ENCODE results near the gene PSMD13. TPM values are rescaled to one million over a fixed set of nuclear protein-coding genes. Genes with fewer than 3 reads are reported as not detected.
"Not testable (repeated sequence)": the region's sequence is repeated elsewhere in the genome, so short reads cannot be mapped to it uniquely, and the experiment has no call there.

PSMD13 gene
- 147 TPM for polyA plus RNA-seq (2013, experiment 1 of 2)
- 131 TPM for polyA plus RNA-seq (2013, experiment 2 of 2)

DNA sequence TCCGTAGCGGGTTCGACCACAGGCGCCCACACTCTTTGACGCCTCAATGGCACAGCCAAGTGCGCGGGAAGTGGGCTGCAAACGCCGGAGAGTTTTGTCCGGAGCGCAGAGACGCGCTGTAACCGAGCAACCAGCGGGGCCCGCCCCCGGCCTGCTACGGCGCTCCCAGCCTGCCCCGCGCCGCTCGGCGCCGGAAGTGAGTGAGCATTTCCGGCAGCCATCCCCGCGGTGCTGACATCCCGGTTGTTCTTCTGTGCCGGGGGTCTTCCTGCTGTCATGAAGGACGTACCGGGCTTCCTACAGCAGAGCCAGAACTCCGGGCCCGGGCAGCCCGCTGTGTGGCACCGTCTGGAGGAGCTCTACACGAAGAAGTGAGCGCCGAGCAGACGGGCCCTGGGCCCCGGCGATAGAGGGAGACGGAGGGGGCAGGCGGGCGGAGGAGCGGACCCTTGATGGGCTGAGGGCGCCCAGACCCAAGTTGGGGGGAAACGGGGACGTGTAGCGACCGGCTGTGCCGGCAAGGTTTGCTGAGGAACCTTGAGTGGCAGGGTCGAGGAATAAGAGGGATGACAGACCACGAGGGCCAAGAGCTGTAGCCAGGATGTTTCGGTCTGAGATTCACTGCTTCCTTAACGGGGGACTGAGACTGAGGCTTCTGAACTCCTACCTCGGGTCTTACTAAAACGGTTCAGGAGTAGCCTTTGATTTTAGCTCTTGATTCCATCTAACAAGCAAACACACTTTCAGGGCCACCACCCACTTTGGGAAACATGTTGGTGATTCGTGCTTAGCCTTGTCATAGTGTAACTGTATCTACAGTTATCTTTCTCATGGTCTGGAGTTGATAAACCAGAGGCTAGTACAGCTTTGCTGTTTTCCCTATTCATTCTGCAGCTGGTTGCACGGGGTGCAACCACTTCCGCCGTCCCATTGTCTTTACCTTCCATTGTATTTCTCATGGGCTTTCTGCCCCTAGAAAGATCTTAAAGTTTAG lies at the start of gene PSMD13:
PSMD13 (plus strand) TSS at position 203 of the 994 bp plus-strand sequence; CDS start at position 277, 74 bp downstream.
- Histone ChIP-seq H3K4me1 (ENCODE audit: insufficient read depth, low read length) (0 out of 2 replicates have a peak, but pooled peaks cover 6% of the 10 kb centered on the region), H3K9me3 (ENCODE audit: insufficient read depth, low read depth, low read length) (no peaks in the 10 kb centered on the region), H3K9ac (ENCODE audit: low read depth, low read length) (peak within 1 kb of the TSS; percentile 92), H3K4me3 (ENCODE audit: low read length) (peak within 1 kb of the TSS; percentile 90), H3K36me3 (ENCODE audit: insufficient read depth, low read length) (peaks cover 36% of the 10 kb centered on the region), H3K27me3 (ENCODE audit: insufficient read depth, low read length) (no peaks in the 10 kb centered on the region), H3K27ac (ENCODE audit: low read depth, low read length) (peak within 1 kb of the TSS; percentile 80)
- WGBS = 2% methylated on average over 61 of the region's 62 CpGs

DNA sequence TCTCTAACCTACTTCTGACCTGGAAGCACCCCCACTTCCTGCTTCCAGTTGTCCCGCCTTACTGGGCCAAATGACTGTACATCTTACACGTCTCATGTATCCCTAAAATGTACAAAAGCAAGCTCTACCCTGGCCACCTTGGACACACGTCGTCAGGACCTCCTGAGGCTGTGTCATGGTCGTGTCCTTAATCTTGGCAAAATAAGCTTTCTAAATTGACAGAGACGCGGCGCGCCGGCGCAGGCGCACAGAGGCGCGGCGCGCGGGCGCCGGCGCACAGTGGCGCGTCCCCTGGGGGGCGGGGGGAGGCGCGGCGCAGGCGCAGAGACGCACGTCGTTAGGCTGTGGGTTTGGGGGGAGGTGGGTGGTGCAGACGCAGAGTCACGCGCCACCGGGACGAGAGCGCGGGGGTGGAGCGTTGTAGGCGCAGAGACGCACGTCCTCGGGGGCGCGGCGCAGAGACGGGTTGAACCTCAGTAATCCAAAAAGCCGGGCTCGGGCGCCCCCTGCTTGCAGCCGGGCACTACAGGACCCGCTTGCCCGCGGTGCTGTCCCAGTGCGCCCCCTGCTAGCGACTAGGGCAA lies 47.5 kb upstream of the PSMD13 start:
- 92% methylated on average over 25 of the region's 55 CpGs for WGBS
- H3K4me3 ChIP-seq (ENCODE audit: low read length) = not testable (repeated sequence)

DNA sequence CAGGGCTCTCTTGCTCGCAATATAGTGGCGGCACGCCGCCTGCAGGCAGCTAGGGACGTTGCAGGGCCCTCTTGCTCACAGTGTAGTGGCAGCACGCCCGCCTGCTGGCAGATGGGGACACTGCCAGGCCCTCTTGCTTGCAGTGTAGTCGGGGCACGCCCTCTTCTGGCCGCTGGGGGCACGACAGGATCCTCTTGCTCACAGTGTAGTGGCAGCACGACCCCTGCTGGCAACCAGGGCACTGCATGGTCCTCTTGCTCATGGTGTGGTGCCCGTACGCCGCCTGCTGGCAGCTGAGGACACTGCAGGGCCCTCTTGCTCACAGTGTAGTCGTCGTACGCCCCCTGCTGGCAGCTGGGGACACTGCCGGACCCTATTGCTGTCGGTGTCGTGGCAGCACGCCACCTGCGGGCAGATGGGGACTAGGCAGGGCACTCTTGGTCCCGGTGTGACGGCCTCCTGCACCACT lies 46.9 kb upstream of the PSMD13 start:
- not testable (repeated sequence) for H3K9me3 ChIP-seq (ENCODE audit: insufficient read depth, low read depth, low read length); H3K4me1 ChIP-seq (ENCODE audit: insufficient read depth, low read length); H3K27ac ChIP-seq (ENCODE audit: low read depth, low read length); H3K9ac ChIP-seq (ENCODE audit: low read depth, low read length); H3K4me3 ChIP-seq (ENCODE audit: low read length); H3K36me3 ChIP-seq (ENCODE audit: insufficient read depth, low read length); H3K27me3 ChIP-seq (ENCODE audit: insufficient read depth, low read length)
- 92% methylated on average over 7 of the region's 25 CpGs for WGBS

More for the DNA sequence above, 47.5 kb upstream of the PSMD13 start:
- not testable (repeated sequence) for H3K9me3 ChIP-seq (ENCODE audit: insufficient read depth, low read depth, low read length); H3K4me1 ChIP-seq (ENCODE audit: insufficient read depth, low read length); H3K27me3 ChIP-seq (ENCODE audit: insufficient read depth, low read length); H3K9ac ChIP-seq (ENCODE audit: low read depth, low read length); H3K27ac ChIP-seq (ENCODE audit: low read depth, low read length); H3K36me3 ChIP-seq (ENCODE audit: insufficient read depth, low read length)

DNA sequence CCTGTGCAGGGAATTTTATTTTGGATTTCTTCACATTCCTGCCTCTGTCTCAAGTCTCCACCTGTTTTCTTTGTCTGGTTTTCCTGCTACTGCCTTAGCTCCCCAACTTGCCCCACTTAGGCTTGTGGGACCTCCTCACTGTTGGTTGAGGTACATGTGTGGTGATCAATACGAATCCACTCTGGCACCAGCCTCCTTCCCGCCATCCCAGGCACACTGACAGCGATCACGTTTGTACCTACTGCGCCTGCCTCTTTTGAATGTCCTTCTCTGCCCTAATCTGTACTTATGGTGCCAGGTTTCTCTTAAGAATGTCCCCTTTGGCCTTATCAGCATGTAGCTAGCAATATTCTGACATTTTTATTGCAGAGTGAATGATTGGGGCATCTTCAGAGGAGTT lies 46.2 kb upstream of the PSMD13 start:
- H3K36me3 ChIP-seq (ENCODE audit: insufficient read depth, low read length); H3K9me3 ChIP-seq (ENCODE audit: insufficient read depth, low read depth, low read length); H3K4me3 ChIP-seq (ENCODE audit: low read length); H3K27ac ChIP-seq (ENCODE audit: low read depth, low read length); H3K4me1 ChIP-seq (ENCODE audit: insufficient read depth, low read length); H3K9ac ChIP-seq (ENCODE audit: low read depth, low read length); H3K27me3 ChIP-seq (ENCODE audit: insufficient read depth, low read length): not testable (repeated sequence)
- 88% methylated on average over 4 of the region's 5 CpGs for WGBS

DNA sequence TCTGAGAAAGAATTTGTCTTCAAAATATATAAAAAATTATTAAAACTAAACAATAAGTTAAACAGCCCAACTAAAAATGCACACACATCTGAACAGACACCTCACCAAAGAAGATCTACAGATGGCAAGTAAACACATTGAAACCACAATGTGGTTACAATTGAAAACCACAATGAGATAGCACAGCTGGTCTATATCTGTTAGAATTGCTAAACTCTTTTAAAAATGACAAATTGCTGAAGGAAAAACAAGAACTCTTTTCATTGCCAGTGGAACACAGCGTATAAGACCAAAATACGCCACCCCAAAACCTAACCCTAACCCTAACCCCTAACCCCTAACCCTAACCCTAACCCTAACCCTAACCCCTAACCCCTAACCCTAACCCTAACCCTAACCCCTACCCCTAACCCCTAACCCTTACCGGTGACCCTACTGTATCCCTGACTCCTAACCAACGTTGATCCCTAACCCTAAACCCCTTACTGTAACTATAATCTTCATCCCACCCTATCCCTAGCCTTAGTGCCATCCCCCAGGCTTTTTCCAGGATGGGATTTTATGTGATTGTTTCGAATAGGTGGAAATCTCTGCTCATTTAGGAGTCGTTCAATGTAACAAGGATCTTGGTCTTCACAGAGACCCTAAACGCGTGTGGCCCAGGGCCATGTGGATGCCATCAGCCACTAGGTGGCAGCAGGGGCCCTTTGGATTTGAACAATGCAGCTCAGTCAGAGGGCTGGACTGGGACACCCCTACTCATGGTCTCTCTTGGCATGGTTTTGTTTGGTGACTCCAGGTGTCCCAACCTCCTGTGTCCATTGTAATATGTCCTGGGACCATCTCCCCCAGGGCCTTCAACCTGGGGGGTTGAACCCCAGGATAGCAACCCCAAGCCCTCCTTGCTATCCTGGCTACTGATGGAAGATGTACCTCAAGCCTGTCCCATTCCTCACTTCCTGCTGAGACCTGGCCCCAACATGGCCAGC lies 45.0 kb upstream of the PSMD13 start:
- H3K4me3 ChIP-seq (ENCODE audit: low read length); H3K4me1 ChIP-seq (ENCODE audit: insufficient read depth, low read length); H3K9me3 ChIP-seq (ENCODE audit: insufficient read depth, low read depth, low read length); H3K27me3 ChIP-seq (ENCODE audit: insufficient read depth, low read length); H3K36me3 ChIP-seq (ENCODE audit: insufficient read depth, low read length); H3K27ac ChIP-seq (ENCODE audit: low read depth, low read length); H3K9ac ChIP-seq (ENCODE audit: low read depth, low read length): not testable (repeated sequence)
- WGBS = 79% methylated on average over 2 of the region's 8 CpGs

DNA sequence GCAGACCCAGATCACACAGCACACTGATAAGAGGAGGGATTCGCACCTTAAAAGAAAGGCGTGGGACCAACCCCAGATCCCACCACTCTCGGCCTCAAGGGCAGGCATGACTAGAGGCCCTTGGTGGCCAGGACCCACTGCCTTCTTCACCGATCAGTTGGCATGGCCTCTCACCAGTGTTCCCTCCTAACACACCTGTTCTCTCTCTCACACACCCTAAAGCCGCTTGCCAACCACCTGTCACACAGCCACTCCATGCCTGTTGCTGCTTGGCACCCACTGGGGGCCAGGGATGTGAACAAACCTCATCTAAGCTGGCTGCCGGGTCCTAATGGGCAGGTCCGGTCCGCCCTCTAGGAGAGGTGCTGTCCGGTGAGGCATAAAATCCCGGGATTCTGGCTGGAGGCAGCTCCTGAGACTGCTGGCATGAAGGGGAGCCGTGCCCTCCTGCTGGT lies 44.1 kb upstream of the PSMD13 start, which contains the start of gene SCGB1C1:
SCGB1C1 (plus strand) TSS at position 405 of the 455 bp plus-strand sequence; CDS start at position 427, 22 bp downstream.
- not testable (repeated sequence) for H3K27ac ChIP-seq (ENCODE audit: low read depth, low read length); H3K9ac ChIP-seq (ENCODE audit: low read depth, low read length); H3K36me3 ChIP-seq (ENCODE audit: insufficient read depth, low read length); H3K27me3 ChIP-seq (ENCODE audit: insufficient read depth, low read length); H3K4me1 ChIP-seq (ENCODE audit: insufficient read depth, low read length); H3K9me3 ChIP-seq (ENCODE audit: insufficient read depth, low read depth, low read length); H3K4me3 ChIP-seq (ENCODE audit: low read length)
- 92% methylated on average over 2 of the region's 11 CpGs for WGBS

DNA sequence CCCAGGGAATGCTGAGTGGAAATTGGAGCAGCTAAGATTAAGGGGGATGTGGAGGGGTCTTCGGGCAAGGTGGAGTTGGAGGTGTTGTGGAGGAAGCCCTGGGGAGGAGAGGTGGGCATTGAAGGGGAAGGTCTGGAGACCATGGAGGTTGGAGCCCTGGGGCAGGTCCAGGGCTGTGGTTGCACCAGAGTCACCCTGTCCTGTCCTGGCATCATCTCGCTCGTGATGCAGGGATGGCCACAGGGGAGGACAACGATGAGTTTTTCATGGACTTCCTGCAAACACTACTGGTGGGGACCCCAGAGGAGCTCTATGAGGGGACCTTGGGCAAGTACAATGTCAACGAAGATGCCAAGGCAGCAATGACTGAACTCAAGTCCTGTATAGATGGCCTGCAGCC lies 43.3 kb upstream of the PSMD13 start:
- not testable (repeated sequence) for H3K9ac ChIP-seq (ENCODE audit: low read depth, low read length); H3K4me3 ChIP-seq (ENCODE audit: low read length); H3K9me3 ChIP-seq (ENCODE audit: insufficient read depth, low read depth, low read length); H3K27me3 ChIP-seq (ENCODE audit: insufficient read depth, low read length); H3K27ac ChIP-seq (ENCODE audit: low read depth, low read length); H3K4me1 ChIP-seq (ENCODE audit: insufficient read depth, low read length); H3K36me3 ChIP-seq (ENCODE audit: insufficient read depth, low read length)
- 85% methylated on average over 5 of the region's 5 CpGs for WGBS

DNA sequence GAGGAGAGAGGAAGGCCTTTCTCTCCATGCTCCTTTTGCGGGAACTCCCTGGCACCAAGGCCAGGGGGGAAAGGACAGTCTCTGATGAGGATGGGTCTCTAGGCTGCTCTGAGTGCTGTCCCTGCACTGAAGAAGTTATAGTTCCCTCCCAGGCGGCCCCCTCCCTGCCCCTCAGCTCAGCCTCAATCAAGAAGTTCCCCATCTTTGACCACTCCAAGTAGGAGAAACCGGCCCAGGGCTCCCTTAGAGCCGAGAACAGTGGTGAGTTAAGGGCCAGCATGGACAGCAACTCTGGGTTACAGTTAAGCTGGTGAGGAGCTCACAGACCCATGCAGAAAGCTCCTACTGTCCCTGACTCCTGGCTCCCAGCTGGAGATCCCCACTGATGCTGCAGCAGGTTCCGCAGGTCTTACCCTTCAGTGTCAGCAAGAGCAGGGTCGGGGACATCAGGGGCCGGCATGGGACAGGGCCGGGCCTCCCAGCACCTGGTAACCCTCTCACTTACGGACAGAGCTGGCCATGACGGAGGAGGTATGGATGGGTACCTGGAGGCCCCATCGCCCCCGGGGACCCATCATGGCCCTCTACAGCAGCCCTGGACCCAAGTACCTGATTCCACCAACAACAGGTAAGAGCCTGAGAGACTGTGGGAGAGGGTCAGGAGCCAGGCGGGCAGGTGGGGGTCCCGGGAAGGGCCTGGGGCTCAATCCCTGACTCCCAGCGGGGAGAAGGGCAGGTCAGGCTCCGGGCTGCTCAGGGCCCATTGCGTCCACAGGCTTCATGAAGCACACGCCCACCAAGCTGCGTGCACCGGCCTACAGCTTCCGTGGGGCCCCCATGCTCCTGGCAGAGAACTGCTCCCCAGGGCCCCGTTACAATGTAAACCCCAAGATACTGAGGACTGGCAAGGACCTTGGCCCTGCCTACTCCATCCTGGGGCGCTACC lies 39.7 kb upstream of the PSMD13 start:
- Histone ChIP-seq H3K27ac (ENCODE audit: low read depth, low read length) (no peak overlapping the region), H3K4me3 (ENCODE audit: low read length) (no peak overlapping the region), H3K4me1 (ENCODE audit: insufficient read depth, low read length) (no peaks in the 10 kb centered on the region), H3K9me3 (ENCODE audit: insufficient read depth, low read depth, low read length) (no peaks in the 10 kb centered on the region), H3K36me3 (ENCODE audit: insufficient read depth, low read length) (no peaks in the 10 kb centered on the region), H3K27me3 (ENCODE audit: insufficient read depth, low read length) (no peaks in the 10 kb centered on the region), H3K9ac (ENCODE audit: low read depth, low read length) (no peak overlapping the region)
- 91% methylated on average over 23 of the region's 23 CpGs for WGBS

DNA sequence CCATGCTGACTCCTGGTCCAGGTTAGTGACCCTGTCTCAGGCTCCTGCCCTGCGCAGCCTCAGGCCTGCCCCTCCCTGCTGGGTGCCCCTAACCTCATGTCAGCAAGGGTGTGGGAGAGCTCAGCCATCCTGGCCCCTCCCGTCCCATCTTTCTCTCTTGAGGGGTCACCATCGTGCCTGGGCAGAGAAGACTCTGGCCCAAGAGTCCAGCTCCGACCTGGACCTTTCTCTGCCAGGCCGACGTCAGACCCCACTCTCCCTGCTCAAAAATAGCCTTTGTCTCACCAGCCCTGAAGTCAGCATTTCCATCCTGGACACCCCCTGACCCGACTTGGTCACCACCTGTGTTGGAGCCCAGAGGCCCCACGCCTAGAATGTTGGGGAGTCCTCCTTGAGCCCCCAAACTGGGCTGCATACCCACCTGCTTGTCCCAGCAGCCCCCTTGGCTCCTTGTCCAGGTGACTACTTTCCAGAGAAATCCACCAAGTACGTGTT lies 39.0 kb upstream of the PSMD13 start:
- Histone ChIP-seq H3K36me3 (ENCODE audit: insufficient read depth, low read length) (no peaks in the 10 kb centered on the region), H3K4me3 (ENCODE audit: low read length) (no peak overlapping the region), H3K27ac (ENCODE audit: low read depth, low read length) (no peak overlapping the region), H3K4me1 (ENCODE audit: insufficient read depth, low read length) (no peaks in the 10 kb centered on the region), H3K27me3 (ENCODE audit: insufficient read depth, low read length) (no peaks in the 10 kb centered on the region), H3K9ac (ENCODE audit: low read depth, low read length) (no peak overlapping the region), H3K9me3 (ENCODE audit: insufficient read depth, low read depth, low read length) (no peaks in the 10 kb centered on the region)
- 92% methylated on average over 9 of the region's 9 CpGs for WGBS
